Tibial nerve (tissue), 4 donors: Measurements from ENCODE around the gene TLE3.

Experiments
- CTCF ChIP-seq, 5 experiments: fragments of 200-600 bp in 3 of 5; fragments of 450-650 bp in 2 of 5; sonication (generic) in 3 of 5; IDR thresholded peaks; one replicate each; pipeline ENCODE4 v1.5.1; 2016 to 2019; ENCODE audit warnings: antibody characterized with exemption in 5 of 5, mild to moderate bottlenecking in 3 of 5, moderate library complexity in 2 of 5
- EP300 ChIP-seq, 2 donors: sonication (generic); formaldehyde crosslinking; IDR thresholded peaks; one replicate each; pipeline ENCODE4 v1.6.1; 2017; ENCODE audit warnings: antibody characterized with exemption in 2 of 2, mild to moderate bottlenecking in 1 of 2

GRCh38 chr15:70033529-70034140 is 64.1 kb downstream of the TLE3 start:
- no peak for TF ChIP-seq CTCF (IDR thresholded peaks at IDR 0.05)
- no peak for TF ChIP-seq EP300 (IDR thresholded peaks at IDR 0.05)
